Suprapubic skin (tissue), 4 donors: ENCODE data around the gene MGAT5B. TPM values are rescaled to one million over a fixed set of nuclear protein-coding genes. Genes with fewer than 3 reads are reported as not detected.

ENCODE experiments used
- DNase-seq, 2 donors: peaks; one replicate each; pipeline ENCODE4 v3.0.0-alpha.2; 2019; ENCODE audit warnings: low spot score in 2 of 2
- H3K27ac ChIP-seq: fragments of 200-600 bp; sonication (generic); one replicate; pipeline ENCODE4 v1.5.1; 2019
- H3K27me3 ChIP-seq: fragments of 200-600 bp; sonication (generic); one replicate; pipeline ENCODE4 v1.5.1; 2019
- H3K36me3 ChIP-seq: fragments of 200-600 bp; sonication (generic); one replicate; pipeline ENCODE4 v1.5.1; 2019
- H3K4me1 ChIP-seq: fragments of 200-600 bp; sonication (generic); one replicate; pipeline ENCODE4 v1.5.1; 2019
- H3K4me3 ChIP-seq: fragments of 200-600 bp; sonication (generic); one replicate; pipeline ENCODE4 v1.5.1; 2019; ENCODE audit warnings: mild to moderate bottlenecking
- H3K9me3 ChIP-seq: fragments of 200-600 bp; sonication (generic); one replicate; pipeline ENCODE4 v1.5.1; 2019
- CTCF ChIP-seq, 2 donors: fragments of 200-600 bp in 1 of 2; fragments of 450-650 bp in 1 of 2; sonication (generic) in 1 of 2; IDR thresholded peaks; one replicate each; pipeline ENCODE4 v1.5.1; 2016 to 2019; ENCODE audit warnings: antibody characterized with exemption in 2 of 2, mild to moderate bottlenecking in 1 of 2, moderate library complexity in 1 of 2
- EP300 ChIP-seq: sonication (generic); formaldehyde crosslinking; IDR thresholded peaks from one replicate; pipeline ENCODE4 v1.6.1; 2017; ENCODE audit warnings: antibody characterized with exemption
- POLR2A ChIP-seq, 2 donors: fragments of 450-650 bp; IDR thresholded peaks; one replicate each; pipeline ENCODE4 v1.6.1; 2017; ENCODE audit warnings: antibody characterized with exemption in 2 of 2, mild to moderate bottlenecking in 2 of 2, moderate library complexity in 2 of 2
- POLR2AphosphoS5 ChIP-seq, 3 donors: sonication (generic); formaldehyde crosslinking; IDR thresholded peaks; one replicate each; pipeline ENCODE4 v1.6.1; 2017; ENCODE audit warnings: antibody characterized with exemption in 3 of 3
- WGBS: methylation state at CpG from one replicate; pipeline ENCODE4 v1.1.5; 2018; 5-methylcytosine and 5-hydroxymethylcytosine counted together
- total RNA-seq, 4 donors: library from RNA; depleted of rRNA; stranded (reverse); fragments of >200 nt; gene quantifications; one replicate each; pipeline ENCODE4 v1.1.0, GENCODE V29; 2016

MGAT5B gene
- total RNA-seq, 4 donors from 2014 or later = 0.26 to 0.72 (median 0.30) TPM; not detected in 1

- 88% methylated on average over 13 of the region's 17 CpGs for WGBS
- H3K4me3 ChIP-seq = no peak overlapping the region
- peaks cover 28% of the 10 kb centered on the region for H3K27me3 ChIP-seq
- H3K36me3 ChIP-seq = no peaks in the 10 kb centered on the region
- no peaks in the 10 kb centered on the region for H3K4me1 ChIP-seq
- no peak for TF ChIP-seq POLR2A (IDR thresholded peaks at IDR 0.05)
- no peak for TF ChIP-seq POLR2AphosphoS5 (IDR thresholded peaks at IDR 0.05)
- no peak for TF ChIP-seq EP300
- TF ChIP-seq CTCF (IDR thresholded peaks at IDR 0.05) = no peak
- no peak for DNase-seq
- no peak overlapping the region for H3K27ac ChIP-seq
- H3K9me3 ChIP-seq = no peaks in the 10 kb centered on the region
Observed at GRCh38 chr17:76956846-76957540, 88.8 kb downstream of the MGAT5B start.

- DNase-seq = no peak
- Histone ChIP-seq H3K4me1 (no peaks in the 10 kb centered on the region), H3K9me3 (no peaks in the 10 kb centered on the region), H3K4me3 (no peak overlapping the region), H3K36me3 (no peaks in the 10 kb centered on the region), H3K27me3 (peaks cover 28% of the 10 kb centered on the region), H3K27ac (no peak overlapping the region)
- 47% methylated on average over 23 of the region's 28 CpGs for WGBS
- TF ChIP-seq POLR2A (IDR thresholded peaks at IDR 0.05) (no peak), POLR2AphosphoS5 (IDR thresholded peaks at IDR 0.05) (no peak), CTCF (IDR thresholded peaks at IDR 0.05) (no peak), EP300 (no peak)
Observed at GRCh38 chr17:76957678-76958464, 89.7 kb downstream of the MGAT5B start.

- Histone ChIP-seq H3K4me3 (no peak overlapping the region), H3K4me1 (no peaks in the 10 kb centered on the region), H3K27ac (no peak overlapping the region), H3K9me3 (no peaks in the 10 kb centered on the region), H3K36me3 (no peaks in the 10 kb centered on the region), H3K27me3 (peaks cover 33% of the 10 kb centered on the region)
- TF ChIP-seq EP300 (no peak), CTCF (IDR thresholded peaks at IDR 0.05) (no peak), POLR2AphosphoS5 (IDR thresholded peaks at IDR 0.05) (no peak), POLR2A (IDR thresholded peaks at IDR 0.05) (no peak)
- no peak for DNase-seq
- 68% methylated on average over 7 of the region's 9 CpGs for WGBS
Observed at GRCh38 chr17:76958974-76959373, 90.8 kb downstream of the MGAT5B start.

- H3K4me1 ChIP-seq = no peaks in the 10 kb centered on the region
- 74% methylated on average over 13 of the region's 13 CpGs for whole genome bisulfite sequencing
- H3K27me3 ChIP-seq = peaks cover 40% of the 10 kb centered on the region
- no peak for DNase-seq
- H3K9me3 ChIP-seq = no peaks in the 10 kb centered on the region
- H3K27ac ChIP-seq = no peak overlapping the region
- H3K36me3 ChIP-seq = no peaks in the 10 kb centered on the region
- H3K4me3 ChIP-seq = no peak overlapping the region
- TF ChIP-seq POLR2AphosphoS5 (IDR thresholded peaks at IDR 0.05) = no peak
- TF ChIP-seq CTCF (IDR thresholded peaks at IDR 0.05) = no peak
- no peak for TF ChIP-seq POLR2A (IDR thresholded peaks at IDR 0.05)
- no peak for TF ChIP-seq EP300
Observed at GRCh38 chr17:76961869-76962268, 93.7 kb downstream of the MGAT5B start.

- peaks cover 42% of the 10 kb centered on the region for H3K27me3 ChIP-seq
Observed at GRCh38 chr17:76962858-76963257, 94.7 kb downstream of the MGAT5B start.

More at GRCh38 chr17:76962858-76963257, 94.7 kb downstream of the MGAT5B start:
- 95% methylated on average over 1 of the region's 1 CpG for WGBS
- no peak for TF ChIP-seq POLR2A (IDR thresholded peaks at IDR 0.05)
- no peak for TF ChIP-seq POLR2AphosphoS5 (IDR thresholded peaks at IDR 0.05)
- no peak for TF ChIP-seq CTCF (IDR thresholded peaks at IDR 0.05)
- no peak for TF ChIP-seq EP300
- H3K4me1 ChIP-seq = no peaks in the 10 kb centered on the region
- H3K9me3 ChIP-seq = no peaks in the 10 kb centered on the region
- no peak overlapping the region for H3K27ac ChIP-seq
- H3K36me3 ChIP-seq = no peaks in the 10 kb centered on the region
- H3K4me3 ChIP-seq = no peak overlapping the region
- DNase-seq = no peak
